ENCODE measurements around the gene PXMP4.

GRCh38 chr20:33693289-33693688, 26.8 kb downstream of the PXMP4 start:
- TF ChIP-seq NFIC (IDR thresholded peaks at IDR 0.05) (no peak), REST (IDR thresholded peaks at IDR 0.05; ENCODE audit: low read depth) (no peak)
